H1 (cell line): Measurements from ENCODE around the gene ZNF91. TPM values are rescaled to one million over a fixed set of nuclear protein-coding genes. Genes with fewer than 3 reads are reported as not detected.

Experiments
- EGR1 ChIP-seq: IDR thresholded peaks from 2 replicates; pipeline ENCODE4 v1.6.1; 2011; ENCODE audit warnings: low read depth, low read length, borderline replicate concordance
- GTF2F1 ChIP-seq: IDR thresholded peaks from 2 replicates; pipeline ENCODE4 v1.6.1; 2012; ENCODE audit warnings: low read depth, low read length, improper control_type of control experiment, borderline replicate concordance
- JUN ChIP-seq: IDR thresholded peaks from 2 replicates; pipeline ENCODE4 v1.6.1; 2011; ENCODE audit warnings: low read depth, mild to moderate bottlenecking, improper control_type of control experiment, low read length
- SIRT6 ChIP-seq: IDR thresholded peaks from one replicate; pipeline ENCODE4 v1.7.1; 2012; ENCODE audit warnings: low read length, inconsistent platforms
- SIX5 ChIP-seq: IDR thresholded peaks from 2 replicates; pipeline ENCODE4 v1.6.1; 2011; ENCODE audit warnings: mild to moderate bottlenecking, low read depth, low read length
- polyA plus RNA-seq, 7 experiments: library from polyadenylated mRNA; depleted of rRNA in 3 of 7; stranded (reverse) in 5 of 7; unstranded in 2 of 7; fragments of >200 nt in 5 of 7; fragments of 200-250 nt in 2 of 7; gene quantifications; 1 replicate in 5 of 7; 2 replicates in 1 of 7; 4 replicates in 1 of 7; pipeline versions ENCODE4 v1.2.1 to v1.2.3, GENCODE V29; 2011 to 2013; ENCODE audit warnings: missing spikeins in 2 of 7, mixed read lengths in 2 of 7
- total RNA-seq: library from RNA; stranded (reverse); fragmentation: NEBNext Ultra II Directional; extraction: Animal tissue kit (Norgen Biotek cat#: 25700); gene quantifications from 2 replicates; pipeline ENCODE4 v1.2.1, GENCODE V29; 2021

ZNF91 gene
- total and polyA plus RNA-seq, 2 of the 8 experiments (the other 6 are each of a cell fraction or from before 2014, with no cell fraction given): 16.5 to 35.1 TPM

GRCh38 chr19:23403052-23403451 is 7.8 kb upstream of the ZNF91 start (continued):
- TF ChIP-seq JUN: no peak
- no peak for TF ChIP-seq SIX5
- no peak for TF ChIP-seq GTF2F1
- TF ChIP-seq EGR1: no peak
- no peak for TF ChIP-seq SIRT6
